Neural cell (in vitro differentiated cells): ENCODE data around the gene RELN. TPM values are rescaled to one million over a fixed set of nuclear protein-coding genes. Genes with fewer than 3 reads are reported as not detected.
A peak's percentile ranks its signal among the peaks of the same experiment; 100 is the strongest.

Source experiments
- H2AFZ ChIP-seq: fragments of 200-600, 300-800 bp; sonication (generic), shearing (Covaris generic); 2 replicates; pipeline ENCODE4 v1.6.0; 2014; ENCODE audit warnings: low read depth, mild to moderate bottlenecking, antibody characterized with exemption, low read length, moderate library complexity
- H3F3A ChIP-seq: fragments of 200-600 bp; shearing (Covaris generic); 2 replicates; pipeline ENCODE4 v1.6.1; 2016; ENCODE audit warnings: mild to moderate bottlenecking, moderate library complexity, mixed read lengths, antibody characterized with exemption, low read length; ENCODE audit not compliant: insufficient read depth, poor library complexity, severe bottlenecking
- H3K27ac ChIP-seq: fragments of 200-600, 300-800 bp; sonication (generic), shearing (Covaris generic); 2 replicates; pipeline ENCODE4 v1.5.1; 2014; ENCODE audit warnings: mild to moderate bottlenecking, low read length, moderate library complexity
- H3K27me3 ChIP-seq: fragments of 300-800, 200-600 bp; sonication (generic), shearing (Covaris generic); 2 replicates; pipeline ENCODE4 v1.6.0; 2014; ENCODE audit warnings: mild to moderate bottlenecking, low read depth, low read length, moderate library complexity; ENCODE audit not compliant: insufficient read depth
- H3K36me3 ChIP-seq: fragments of 300-800, 200-600 bp; sonication (generic), shearing (Covaris generic); 2 replicates; pipeline ENCODE4 v1.5.1; 2014; ENCODE audit warnings: mild to moderate bottlenecking, antibody characterized with exemption, low read length, moderate library complexity; ENCODE audit not compliant: insufficient read depth
- H3K4me2 ChIP-seq: fragments of 300-800, 200-600 bp; sonication (generic), shearing (Covaris generic); 2 replicates; pipeline ENCODE4 v1.6.0; 2014; ENCODE audit warnings: mild to moderate bottlenecking, low read length
- H3K4me3 ChIP-seq: fragments of 300-800, 200-600 bp; sonication (generic), shearing (Covaris generic); 2 replicates; pipeline ENCODE4 v1.5.1; 2014; ENCODE audit warnings: mild to moderate bottlenecking, low read length, moderate library complexity
- H3K79me2 ChIP-seq: fragments of 200-600 bp; shearing (Covaris generic); replicated peaks from 2 replicates; pipeline ENCODE4 v1.6.0; 2014; ENCODE audit warnings: mild to moderate bottlenecking, low read length, moderate library complexity; ENCODE audit not compliant: insufficient read depth
- H3K9ac ChIP-seq: fragments of 300-800, 200-600 bp; sonication (generic), shearing (Covaris generic); 2 replicates; pipeline ENCODE4 v1.6.1; 2016; ENCODE audit warnings: mild to moderate bottlenecking, low read length, mixed read lengths
- H3K9me2 ChIP-seq: fragments of 200-600 bp; shearing (Covaris generic); 2 replicates; pipeline ENCODE4 v1.6.1; 2016; ENCODE audit warnings: mild to moderate bottlenecking, low read length, mixed read lengths; ENCODE audit not compliant: insufficient read depth
- H3K9me3 ChIP-seq: fragments of 200-600, 300-800 bp; sonication (generic), shearing (Covaris generic); 2 replicates; pipeline ENCODE4 v1.6.1; 2016; ENCODE audit warnings: mild to moderate bottlenecking, mixed run types, low read length, moderate library complexity, mixed read lengths
- H4K20me1 ChIP-seq: fragments of 200-600 bp; shearing (Covaris generic); 2 replicates; pipeline ENCODE4 v1.6.1; 2016; ENCODE audit warnings: mild to moderate bottlenecking, mixed run types; ENCODE audit not compliant: insufficient read depth
- CTCF ChIP-seq: fragments of 450-650 bp; IDR thresholded peaks from 2 replicates; pipeline ENCODE4 v1.5.1; 2014; ENCODE audit warnings: antibody characterized with exemption, mild to moderate bottlenecking, moderate library complexity; ENCODE audit not compliant: poor library complexity, severe bottlenecking
- EP300 ChIP-seq: fragments of 450-650 bp; conservative IDR thresholded peaks from 2 replicates; pipeline ENCODE4 v1.6.1; 2014; ENCODE audit warnings: antibody characterized with exemption, mild to moderate bottlenecking, moderate library complexity; ENCODE audit not compliant: poor library complexity, severe bottlenecking
- EZH2 ChIP-seq: fragments of 200-600, 300-800 bp; shearing (Covaris generic), sonication (generic); IDR thresholded peaks from 2 replicates; pipeline ENCODE4 v1.6.1; 2014; ENCODE audit warnings: antibody characterized with exemption, low read length, borderline replicate concordance, mild to moderate bottlenecking; ENCODE audit not compliant: insufficient read depth, poor library complexity, severe bottlenecking
- MXI1 ChIP-seq: fragments of 450-650 bp; conservative IDR thresholded peaks from 2 replicates; pipeline ENCODE4 v1.6.1; 2014; ENCODE audit warnings: antibody characterized with exemption, mild to moderate bottlenecking; ENCODE audit not compliant: poor library complexity, severe bottlenecking
- POLR2AphosphoS5 ChIP-seq: IDR thresholded peaks from 2 replicates; pipeline ENCODE4 v1.6.1; 2012
- RAD21 ChIP-seq: fragments of 450-650 bp; conservative IDR thresholded peaks from 2 replicates; pipeline ENCODE4 v1.6.1; 2014; ENCODE audit warnings: antibody characterized with exemption, mild to moderate bottlenecking, moderate library complexity
- SMC3 ChIP-seq: fragments of 450-650 bp; conservative IDR thresholded peaks from 2 replicates; pipeline ENCODE4 v1.6.1; 2014; ENCODE audit warnings: antibody characterized with exemption, mild to moderate bottlenecking, moderate library complexity; ENCODE audit not compliant: poor library complexity
- TAF1 ChIP-seq: IDR thresholded peaks from 2 replicates; pipeline ENCODE4 v1.6.1; 2012; ENCODE audit warnings: low read depth
- polyA plus RNA-seq: library from polyadenylated mRNA; depleted of rRNA; stranded (reverse); fragments of >200 nt; gene quantifications from 2 replicates; pipeline ENCODE4 v1.2.3, GENCODE V29; 2014
- TF ChIP-seq, protein P1 (sequence below): IDR thresholded peaks from 2 replicates; pipeline ENCODE4 v1.6.1; 2012; ENCODE audit warnings: borderline replicate concordance

RELN gene
- polyA plus RNA-seq, 1 donor from 2014 or later, result 178 TPM

DNA sequence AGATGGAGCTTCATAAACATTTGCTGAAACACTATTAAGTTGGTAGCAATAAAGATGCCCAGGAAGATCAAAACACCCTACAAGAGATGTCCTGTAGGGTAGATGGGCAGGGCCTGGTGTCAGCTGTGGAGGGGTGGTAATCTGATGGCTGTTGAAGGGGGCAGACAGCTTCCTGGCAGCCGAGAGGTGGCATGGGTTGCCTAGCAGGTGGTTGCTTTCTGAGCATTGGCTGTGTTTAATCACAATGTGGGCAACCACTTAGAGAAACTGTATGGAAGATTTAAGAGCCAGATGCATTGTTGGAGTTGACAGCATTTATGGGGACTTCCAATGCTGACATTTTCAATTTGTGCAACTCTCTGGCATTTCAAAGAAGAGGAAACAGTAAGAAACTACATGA, 463.5 kb downstream of the RELN start:
- Histone ChIP-seq H3K9ac (no peak overlapping the region), H3K36me3 (no peaks in the 10 kb centered on the region), H3K4me3 (no peak overlapping the region), H3K9me2 (no peaks in the 10 kb centered on the region), H3K27ac (no peak overlapping the region), H4K20me1 (no peaks in the 10 kb centered on the region), H3K4me2 (no peak overlapping the region), H3K27me3 (no peaks in the 10 kb centered on the region), H2AFZ (no peak overlapping the region), H3F3A (no peaks in the 10 kb centered on the region), H3K79me2 (no peaks in the 10 kb centered on the region), H3K9me3 (no peaks in the 10 kb centered on the region)
- TF ChIP-seq SMC3 (no peak), CTCF (no peak), MXI1 (no peak), RAD21 (no peak), EZH2 (no peak), EP300 (no peak), TAF1 (no peak), POLR2AphosphoS5 (no peak)
- TF ChIP-seq, protein P1, sequence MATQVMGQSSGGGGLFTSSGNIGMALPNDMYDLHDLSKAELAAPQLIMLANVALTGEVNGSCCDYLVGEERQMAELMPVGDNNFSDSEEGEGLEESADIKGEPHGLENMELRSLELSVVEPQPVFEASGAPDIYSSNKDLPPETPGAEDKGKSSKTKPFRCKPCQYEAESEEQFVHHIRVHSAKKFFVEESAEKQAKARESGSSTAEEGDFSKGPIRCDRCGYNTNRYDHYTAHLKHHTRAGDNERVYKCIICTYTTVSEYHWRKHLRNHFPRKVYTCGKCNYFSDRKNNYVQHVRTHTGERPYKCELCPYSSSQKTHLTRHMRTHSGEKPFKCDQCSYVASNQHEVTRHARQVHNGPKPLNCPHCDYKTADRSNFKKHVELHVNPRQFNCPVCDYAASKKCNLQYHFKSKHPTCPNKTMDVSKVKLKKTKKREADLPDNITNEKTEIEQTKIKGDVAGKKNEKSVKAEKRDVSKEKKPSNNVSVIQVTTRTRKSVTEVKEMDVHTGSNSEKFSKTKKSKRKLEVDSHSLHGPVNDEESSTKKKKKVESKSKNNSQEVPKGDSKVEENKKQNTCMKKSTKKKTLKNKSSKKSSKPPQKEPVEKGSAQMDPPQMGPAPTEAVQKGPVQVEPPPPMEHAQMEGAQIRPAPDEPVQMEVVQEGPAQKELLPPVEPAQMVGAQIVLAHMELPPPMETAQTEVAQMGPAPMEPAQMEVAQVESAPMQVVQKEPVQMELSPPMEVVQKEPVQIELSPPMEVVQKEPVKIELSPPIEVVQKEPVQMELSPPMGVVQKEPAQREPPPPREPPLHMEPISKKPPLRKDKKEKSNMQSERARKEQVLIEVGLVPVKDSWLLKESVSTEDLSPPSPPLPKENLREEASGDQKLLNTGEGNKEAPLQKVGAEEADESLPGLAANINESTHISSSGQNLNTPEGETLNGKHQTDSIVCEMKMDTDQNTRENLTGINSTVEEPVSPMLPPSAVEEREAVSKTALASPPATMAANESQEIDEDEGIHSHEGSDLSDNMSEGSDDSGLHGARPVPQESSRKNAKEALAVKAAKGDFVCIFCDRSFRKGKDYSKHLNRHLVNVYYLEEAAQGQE, result no peak

DNA sequence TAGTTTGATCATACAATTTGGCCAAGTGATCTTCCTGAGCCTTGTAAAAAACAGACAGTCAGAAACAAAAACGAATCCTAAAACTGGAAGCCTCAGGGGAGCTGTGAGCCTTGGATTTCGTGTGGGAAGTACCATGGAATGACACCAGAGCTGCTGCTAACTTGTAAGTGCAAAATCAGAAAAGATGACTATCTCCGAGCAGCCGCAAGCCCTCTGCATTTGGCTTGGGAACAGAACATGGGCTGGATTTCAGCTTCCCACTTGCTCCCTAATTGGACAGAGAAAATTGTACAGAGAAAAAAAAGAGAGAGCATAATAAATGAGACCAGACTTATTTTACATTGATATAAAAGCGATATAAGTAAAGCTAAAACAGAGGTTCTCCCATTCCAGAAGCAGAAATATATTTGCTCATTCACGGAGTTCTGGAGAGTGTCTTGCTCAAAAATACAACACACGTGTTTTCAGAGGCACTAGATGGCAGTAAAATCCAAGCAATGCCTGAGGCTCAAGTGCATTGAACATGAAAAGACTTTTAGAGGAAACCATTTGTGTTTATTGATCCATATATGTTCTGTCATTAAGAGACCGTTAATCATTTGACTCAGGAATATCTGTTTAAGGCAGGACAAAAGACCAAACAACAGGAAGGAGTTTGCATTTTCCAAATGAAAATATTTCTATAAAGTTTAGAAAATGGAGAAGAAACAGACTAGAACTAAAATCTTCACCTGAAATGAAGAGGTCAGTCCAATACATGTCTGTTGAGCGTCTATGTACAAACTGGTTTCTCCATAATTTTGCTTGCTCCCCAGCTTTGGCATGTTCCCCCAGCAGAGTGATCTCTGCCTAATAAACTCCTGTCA, 465.2 kb downstream of the RELN start:
- no peak overlapping the region for H2AFZ ChIP-seq
- H3K9me2 ChIP-seq, result no peaks in the 10 kb centered on the region
- no peak overlapping the region for H3K4me3 ChIP-seq
- no peak overlapping the region for H3K27ac ChIP-seq
- H3K9me3 ChIP-seq, result no peaks in the 10 kb centered on the region
- no peaks in the 10 kb centered on the region for H3K79me2 ChIP-seq
- H3K36me3 ChIP-seq, result no peaks in the 10 kb centered on the region
- H4K20me1 ChIP-seq, result no peaks in the 10 kb centered on the region
- H3K9ac ChIP-seq, result no peak overlapping the region
- no peaks in the 10 kb centered on the region for H3F3A ChIP-seq
- TF ChIP-seq SMC3 (peak; percentile 85), CTCF (peak; percentile 77), RAD21 (peak; percentile 83), EZH2 (no peak), MXI1 (no peak)
- no peak overlapping the region for H3K4me2 ChIP-seq
- no peaks in the 10 kb centered on the region for H3K27me3 ChIP-seq
